Adipose tissue (tissue), 3 donors: ENCODE data around the gene NEUROD2. TPM values are rescaled to one million over a fixed set of nuclear protein-coding genes. Genes with fewer than 3 reads are reported as not detected.

ENCODE experiments used
- H3K27ac ChIP-seq: one replicate; pipeline ENCODE4 v1.5.1; 2013; ENCODE audit warnings: low read depth, low read length
- WGBS, 3 donors: extraction: QIAGEN DNeasy Blood & Tissue Kit; methylation state at CpG; one replicate each; pipeline ENCODE4 v1.1.7; 2013; 5-methylcytosine and 5-hydroxymethylcytosine counted together
- polyA plus RNA-seq, 3 donors: library from polyadenylated mRNA; stranded (reverse); fragments of 200-250 nt; gene quantifications; one replicate each; pipeline ENCODE4 v1.2.3, GENCODE V29; 2013
- donor health status: healthy with polysubstance abuse.
- donor health status: Bipolar disorder and iron deficiency.
- donor health status: healthy.

NEUROD2 gene
- polyA plus RNA-seq, 3 donors, result 0.01 to 0.22 TPM; not detected in 1

DNA sequence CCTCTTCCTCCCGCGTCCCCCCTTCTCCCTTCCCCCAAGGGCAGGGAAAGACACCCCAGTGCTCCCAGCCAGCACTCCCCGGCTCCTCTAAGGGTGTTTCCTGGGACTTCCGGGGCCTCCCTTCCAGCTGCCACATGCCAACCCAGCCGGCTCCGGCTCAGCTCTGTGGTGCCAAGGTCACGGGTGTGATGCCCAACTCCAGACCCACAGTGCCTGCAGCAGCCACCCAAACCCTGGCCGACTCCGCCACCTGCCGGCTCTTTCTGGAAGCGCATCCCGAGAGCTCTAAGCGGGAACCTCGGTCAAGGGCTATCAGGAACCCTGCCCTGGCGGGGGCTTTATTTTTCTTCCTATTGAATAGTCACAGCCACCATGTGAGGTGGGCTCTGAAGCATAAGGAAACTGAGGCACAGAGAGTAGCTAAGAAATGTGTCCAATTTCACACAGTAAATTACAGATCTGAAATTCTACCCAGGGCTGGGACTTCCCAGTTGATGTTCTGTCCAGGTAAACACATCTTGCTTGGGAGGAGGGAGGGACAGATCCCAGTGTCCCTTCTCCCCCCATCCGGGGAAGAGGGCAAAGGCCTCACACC, 15.7 kb upstream of the NEUROD2 start:
- WGBS, 3 donors, result 2 to 6% (median 5%) methylated on average over 13 to 16 of the region's 16 CpGs
- no peak overlapping the region for H3K27ac ChIP-seq

DNA sequence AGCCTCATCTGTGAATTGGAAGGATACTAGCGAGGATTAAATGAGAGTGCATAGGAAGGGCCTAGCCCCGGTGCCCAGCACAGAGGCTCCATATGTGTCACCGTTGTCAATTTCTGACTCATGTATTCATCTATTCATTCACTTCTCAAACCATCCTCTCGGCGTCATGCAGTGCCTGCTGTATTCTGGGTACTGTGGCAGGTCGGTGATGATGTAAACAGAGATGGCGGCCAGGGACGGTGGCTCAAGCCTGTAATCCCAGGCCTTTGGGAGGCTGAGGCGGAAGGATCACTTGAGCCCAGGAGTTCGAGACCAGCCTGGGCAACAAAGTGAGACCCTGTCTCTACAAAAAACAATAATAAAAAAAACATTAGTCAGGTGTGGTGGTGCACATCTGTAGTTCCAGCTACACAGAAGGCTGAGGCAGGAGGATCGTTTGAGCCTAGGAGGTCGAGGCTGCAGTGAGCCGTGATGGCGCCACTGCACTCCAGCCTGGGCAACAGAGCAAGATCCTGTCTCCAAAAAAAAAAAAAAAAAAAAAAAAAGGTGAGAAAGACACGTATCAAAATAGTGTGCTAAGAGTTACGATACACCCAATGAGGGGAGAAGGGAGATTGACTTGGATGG, 14.8 kb upstream of the NEUROD2 start:
- WGBS, 3 donors, result 52 to 58% (median 57%) methylated on average over 16 of the region's 16 CpGs
- H3K27ac ChIP-seq, result no peak overlapping the region

DNA sequence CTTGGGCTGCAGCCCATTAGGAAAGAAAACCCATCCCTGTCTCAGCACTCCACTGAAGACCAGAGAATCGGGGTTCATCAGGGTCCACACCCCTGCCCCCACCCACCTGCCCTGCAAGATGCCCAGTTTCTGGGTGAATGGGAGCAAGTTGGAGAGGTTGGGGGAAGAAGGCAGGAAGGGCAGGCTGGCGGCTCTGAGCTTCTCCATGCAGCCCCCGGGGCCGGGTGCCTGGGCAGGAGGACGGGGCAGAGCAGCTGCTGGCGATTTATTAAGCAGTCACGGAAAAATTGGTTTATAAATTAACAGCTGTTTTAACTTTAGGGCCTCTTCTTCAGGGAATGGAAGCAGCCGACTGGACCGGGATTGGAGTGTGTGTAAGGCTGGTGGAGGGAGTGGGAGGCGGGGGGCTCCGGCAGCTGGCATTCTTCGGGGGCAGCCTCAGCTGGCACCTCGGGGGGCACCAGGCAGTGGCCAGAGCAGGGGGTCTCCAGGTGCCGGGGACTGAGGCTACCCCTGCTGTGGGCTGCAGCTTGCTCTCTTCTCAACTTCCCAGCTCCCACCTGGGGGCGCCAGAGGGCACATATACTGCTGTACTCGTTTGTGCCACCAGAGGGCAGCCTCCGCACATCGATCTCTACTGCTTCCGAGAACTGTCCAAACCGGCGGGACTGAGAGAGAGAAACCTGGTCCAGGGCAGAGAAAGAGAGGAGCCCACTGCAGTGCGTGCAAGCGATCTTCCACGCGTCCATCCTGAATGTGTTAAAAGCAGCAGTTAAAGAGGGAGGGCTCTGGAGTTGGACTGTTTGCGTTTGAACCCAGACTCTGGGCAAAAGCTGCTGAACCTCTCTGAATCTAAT, 14.0 kb upstream of the NEUROD2 start:
- H3K27ac ChIP-seq, result no peak overlapping the region
- WGBS, 3 donors, result 10 to 11% (median 10%) methylated on average over 26 of the region's 26 CpGs

DNA sequence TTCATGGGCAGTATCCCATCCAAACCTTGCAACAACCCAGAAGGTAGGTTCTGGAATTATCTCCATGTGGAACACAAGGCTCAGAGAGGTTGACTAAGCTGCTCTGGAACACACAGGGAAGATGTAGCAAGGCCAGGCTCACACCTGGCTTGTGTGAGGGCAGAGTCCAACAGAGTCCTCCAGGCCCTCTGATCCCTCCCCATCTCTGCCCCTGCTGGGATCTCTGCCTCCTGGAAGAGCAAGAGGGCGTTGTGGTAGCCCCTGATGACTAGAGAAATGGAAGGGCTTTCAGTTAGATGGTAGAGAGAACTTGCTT, 12.0 kb upstream of the NEUROD2 start:
- WGBS, 3 donors, result 38 to 61% (median 58%) methylated on average over 1 of the region's 1 CpG
- no peak overlapping the region for H3K27ac ChIP-seq

DNA sequence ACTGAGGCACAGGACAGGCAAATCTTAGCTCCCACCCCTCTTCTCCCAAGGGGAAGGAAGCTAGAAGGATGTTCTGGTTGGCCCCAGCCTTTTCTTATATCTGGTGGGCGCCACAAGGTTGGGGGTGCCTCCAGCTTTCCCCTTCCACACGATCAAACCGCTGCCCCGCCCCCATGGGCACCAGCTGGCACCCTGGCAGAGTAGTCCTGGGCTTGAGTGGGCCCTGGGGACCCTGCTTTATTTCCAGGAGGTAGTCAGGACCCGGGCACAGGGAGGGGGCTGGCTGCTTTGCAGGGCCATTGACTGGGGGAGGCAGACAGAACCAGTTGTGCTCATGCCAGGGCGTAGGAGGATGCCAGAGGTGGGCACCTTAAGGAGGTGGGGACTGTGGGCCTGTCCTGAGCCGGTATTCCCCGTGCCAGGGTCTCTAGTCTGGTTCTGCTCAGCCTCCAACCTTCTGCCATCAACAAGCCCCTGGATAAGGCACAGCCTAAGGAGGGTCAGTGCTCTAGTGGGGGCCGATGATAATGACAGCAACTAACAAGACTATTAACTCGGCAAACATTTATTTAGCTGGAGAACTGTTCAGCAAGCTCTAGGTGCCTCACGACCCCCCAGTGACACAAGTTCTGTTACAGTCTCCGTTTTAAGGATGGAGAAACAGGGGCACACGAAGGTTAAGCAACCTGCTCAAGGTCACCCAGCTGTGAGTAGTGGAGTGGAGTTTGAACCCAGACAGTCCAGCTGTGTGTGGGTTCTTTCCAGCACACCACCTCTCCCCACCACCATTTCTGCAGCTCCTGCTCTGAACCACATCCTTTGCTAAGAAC, 11.5 kb upstream of the NEUROD2 start:
- H3K27ac ChIP-seq, result no peak overlapping the region
- WGBS, 3 donors, result 51 to 55% (median 53%) methylated on average over 11 to 13 of the region's 13 CpGs

DNA sequence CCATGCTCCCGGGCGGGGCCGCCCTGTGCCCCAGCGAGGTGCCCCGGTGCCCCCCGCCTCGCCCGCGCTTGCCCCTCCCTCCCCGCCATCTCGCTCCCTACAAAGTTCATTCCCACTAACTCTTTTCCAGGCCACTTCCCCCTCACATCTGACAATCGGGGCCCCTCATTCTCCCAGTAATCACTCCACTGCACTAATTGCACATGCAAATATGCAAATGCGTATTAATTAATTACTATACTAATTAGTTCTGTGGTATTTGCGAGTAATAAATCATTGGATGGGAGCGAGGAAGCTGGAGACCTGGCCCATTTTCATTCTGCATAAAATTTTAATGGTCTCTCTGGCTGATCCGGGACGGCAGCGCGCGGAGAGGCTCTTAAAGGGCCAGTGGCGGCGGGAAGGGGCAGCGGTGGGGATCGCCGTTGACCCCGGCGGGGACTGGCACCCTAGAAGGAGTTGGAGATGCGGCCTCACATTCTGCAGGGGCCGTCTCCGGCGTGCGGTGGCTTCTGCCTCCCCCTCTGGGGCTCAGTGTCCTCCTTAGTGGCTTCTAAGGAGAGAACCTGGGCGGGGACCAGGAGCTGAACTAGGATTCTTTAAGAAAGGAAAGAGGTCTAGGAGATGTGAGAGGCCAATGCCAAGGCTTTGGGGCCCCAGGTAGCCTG, 10.7 kb upstream of the NEUROD2 start:
- H3K27ac ChIP-seq, result no peak overlapping the region
- 2 to 5% (median 4%) methylated on average over 30 to 33 of the region's 33 CpGs for WGBS, 3 donors

DNA sequence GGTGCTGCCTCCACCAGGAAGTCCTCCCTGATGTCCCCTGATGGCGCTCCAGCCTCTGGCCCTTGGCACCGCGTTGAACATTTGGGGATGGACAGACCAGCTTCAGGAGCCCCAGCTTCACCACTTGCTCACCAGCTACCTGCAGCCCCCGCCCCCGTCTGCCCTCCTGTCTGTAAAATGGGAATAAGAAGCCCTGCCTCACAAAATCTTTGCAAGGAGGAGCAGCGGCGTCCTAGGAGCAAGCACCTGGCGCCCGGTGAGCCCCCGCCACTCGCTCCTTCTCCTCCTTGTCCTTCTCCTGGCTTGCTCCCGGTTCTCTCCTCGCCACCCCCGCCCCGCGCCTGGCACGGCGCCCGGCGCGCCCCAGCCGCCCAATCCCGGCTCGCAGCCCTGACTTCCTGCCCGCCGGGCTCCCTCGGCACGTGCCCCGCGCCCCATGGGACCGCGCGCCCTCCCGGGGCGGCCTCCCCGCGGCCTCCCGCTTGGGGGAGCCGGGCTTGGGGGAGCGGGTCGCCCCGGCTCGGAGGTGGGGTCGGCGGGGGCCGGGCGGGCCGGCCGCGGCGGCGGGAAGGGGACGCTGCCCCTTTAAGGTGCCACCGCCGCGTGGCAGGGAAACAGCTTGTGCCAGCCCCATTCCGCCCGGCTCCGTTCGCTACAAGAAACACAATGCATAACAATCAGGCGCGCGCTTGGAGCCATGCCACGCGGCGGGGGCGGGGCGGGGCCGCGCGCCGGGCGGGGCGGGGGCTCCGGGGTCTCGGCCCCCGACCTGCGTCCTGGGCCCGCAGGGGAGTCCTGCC, 9.9 kb upstream of the NEUROD2 start:
- no peak overlapping the region for H3K27ac ChIP-seq
- WGBS, 3 donors, result 1 to 2% (median 1%) methylated on average over 69 to 79 of the region's 79 CpGs

DNA sequence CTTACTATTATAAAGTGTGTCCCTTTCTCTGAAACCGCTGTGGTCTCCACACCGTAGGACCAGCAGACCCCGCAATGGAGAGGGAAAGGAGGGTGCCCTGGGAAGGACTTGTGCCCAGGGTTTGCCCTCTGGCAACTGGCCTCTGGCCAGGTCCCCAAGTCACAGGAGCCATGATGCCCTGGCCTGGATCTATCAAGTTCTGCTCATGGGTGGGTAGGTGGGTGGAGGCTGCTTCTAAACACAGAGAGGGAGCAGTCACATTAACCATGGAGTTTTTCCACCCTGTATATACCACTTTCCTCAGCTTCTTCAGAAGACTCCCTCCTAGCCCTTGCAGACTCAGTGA, 9.4 kb upstream of the NEUROD2 start:
- no peak overlapping the region for H3K27ac ChIP-seq
- 87 to 89% (median 88%) methylated on average over 3 of the region's 3 CpGs for WGBS, 3 donors

DNA sequence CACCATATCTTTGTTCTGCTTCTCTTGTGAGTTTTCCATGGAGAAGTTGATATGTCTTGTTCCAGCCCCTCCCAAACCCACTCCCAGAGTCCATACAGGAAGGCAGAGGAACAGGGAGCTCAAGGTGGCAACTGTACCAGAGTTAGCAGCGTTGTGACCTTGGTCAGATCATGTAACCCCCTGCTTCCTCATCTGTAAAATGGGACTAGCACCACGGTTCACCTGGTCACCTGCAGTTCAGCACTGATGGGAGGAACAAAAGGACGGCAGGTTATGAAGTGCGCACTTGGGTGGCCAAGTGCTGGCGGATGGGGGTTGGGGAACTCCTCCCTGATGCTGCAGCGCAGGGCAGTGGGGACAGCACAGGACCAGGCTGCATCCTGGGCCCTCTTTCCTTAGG, 7.7 kb upstream of the NEUROD2 start:
- no peak overlapping the region for H3K27ac ChIP-seq
- 51 to 62% (median 58%) methylated on average over 6 of the region's 6 CpGs for WGBS, 3 donors

DNA sequence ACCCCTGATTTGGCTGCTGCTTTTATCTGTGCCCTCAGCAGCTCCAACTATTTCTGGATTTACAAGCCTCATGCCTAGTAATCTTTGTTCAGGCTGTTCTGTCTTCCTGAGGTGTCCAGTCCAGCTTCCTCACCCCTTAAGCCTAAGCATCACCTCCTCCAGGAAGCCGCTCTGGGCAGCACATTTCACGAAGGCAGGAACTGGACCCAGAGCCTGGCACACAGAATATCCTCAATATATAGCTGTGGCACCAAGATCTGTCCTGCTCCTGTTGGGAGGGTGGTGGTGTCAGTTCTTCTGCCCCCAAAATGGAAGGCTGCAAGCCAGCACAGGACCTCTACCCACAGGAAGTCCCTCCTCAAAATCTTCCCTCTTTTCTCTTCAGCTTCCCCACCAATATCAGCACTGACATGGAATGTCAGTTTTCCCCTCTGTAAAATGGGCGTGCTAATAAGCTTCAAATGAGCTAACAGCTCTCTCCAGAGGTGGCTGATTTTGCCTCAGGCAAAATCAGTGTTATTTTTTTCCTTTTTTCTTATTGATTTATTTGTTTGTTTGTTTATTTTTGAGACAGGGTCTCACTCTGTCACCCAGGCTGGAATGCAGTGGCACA, 6.9 kb upstream of the NEUROD2 start:
- H3K27ac ChIP-seq, result no peak overlapping the region
- 81 to 90% (median 87%) methylated on average over 3 of the region's 3 CpGs for WGBS, 3 donors

DNA sequence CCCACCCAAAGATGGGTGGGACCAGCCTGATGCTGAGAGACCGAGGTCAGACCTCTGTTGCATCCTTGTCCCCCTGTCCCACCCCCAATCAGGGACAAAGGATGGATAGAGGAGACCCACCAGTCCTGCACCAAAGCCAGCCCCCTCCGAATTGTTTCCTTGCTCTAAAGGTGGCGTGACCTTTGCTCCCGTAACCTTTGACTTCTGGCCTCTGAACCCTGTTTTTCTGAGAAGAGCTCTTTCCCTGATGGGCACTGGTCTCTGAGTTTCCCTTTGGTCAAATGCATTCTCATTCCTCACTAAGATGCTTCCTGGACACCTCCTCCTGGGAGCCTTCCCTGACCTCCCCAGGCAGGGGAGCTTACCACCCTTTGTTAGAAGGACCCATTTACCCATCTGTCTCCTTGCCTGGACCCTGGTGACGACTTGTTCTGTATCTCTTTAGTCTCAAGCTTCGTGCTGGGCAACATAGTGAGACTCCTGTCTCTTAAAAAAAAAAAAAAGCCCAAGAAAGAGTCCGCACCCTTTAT, 5.3 kb upstream of the NEUROD2 start:
- 65 to 74% (median 71%) methylated on average over 7 of the region's 7 CpGs for WGBS, 3 donors
- no peak overlapping the region for H3K27ac ChIP-seq

DNA sequence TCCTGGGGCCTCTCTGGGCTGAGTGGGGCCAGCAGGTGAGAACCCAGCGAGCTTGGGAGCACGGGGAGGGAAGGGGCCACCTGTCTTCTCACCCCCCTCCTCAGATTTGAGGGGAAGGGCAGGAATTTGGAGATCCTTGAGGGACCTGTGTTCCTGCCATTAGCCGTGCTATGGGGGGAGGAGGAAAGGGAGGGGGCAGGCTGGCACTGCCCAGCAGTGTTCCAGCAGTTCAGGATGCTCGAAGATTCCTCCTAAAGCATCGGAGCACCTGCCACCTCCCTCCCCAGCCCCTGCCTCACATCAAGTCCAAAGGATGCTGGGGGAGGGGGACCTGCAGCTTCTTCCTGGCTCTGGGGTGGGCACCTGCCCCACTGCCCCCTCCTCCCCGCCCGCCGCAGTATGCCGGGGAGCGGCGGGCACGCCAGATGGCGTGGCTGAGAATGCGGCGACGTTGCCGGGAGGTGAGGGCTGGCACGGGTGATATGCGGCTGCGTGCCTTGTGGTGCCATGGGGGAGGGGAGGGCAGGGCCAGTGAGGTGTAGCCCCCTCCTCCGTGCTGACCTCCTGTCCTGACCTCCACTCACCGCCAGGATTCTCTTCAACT, 4.7 kb upstream of the NEUROD2 start:
- 71 to 75% (median 72%) methylated on average over 14 to 22 of the region's 22 CpGs for WGBS, 3 donors
- H3K27ac ChIP-seq, result no peak overlapping the region

DNA sequence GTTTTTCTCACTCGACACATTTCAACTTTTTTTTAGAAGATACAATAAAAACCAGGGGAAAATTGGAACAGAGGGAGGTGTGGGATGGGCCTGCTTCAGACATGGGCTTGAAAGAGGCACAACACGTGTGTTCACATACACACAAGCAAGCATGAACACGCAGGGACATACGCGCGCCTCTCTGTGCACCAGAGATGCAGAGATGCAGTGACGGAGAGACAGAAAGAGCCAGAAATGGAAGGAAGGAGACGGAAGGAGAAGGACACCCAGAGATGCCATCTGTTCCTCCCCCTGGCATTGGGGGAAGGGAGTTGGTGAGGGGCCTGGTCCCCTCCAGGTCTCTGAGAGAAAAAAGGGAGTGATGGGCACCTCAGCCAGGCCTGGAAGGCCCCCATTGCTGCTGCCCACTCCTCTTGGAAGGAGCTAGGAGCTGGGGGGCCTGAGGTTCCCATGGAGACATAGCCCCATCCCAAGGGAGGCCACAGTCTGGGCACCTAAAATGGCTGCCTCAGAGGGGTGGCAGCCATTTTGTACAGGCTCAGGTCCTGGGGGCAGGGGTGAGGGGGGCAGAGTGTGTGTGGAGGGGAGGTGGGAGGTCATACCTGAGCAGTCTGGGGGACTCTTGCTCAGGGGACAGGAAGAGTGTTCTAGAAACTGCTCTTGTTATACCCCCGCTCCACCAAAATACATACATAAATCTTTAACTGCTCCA, 3.8 kb upstream of the NEUROD2 start:
- whole genome bisulfite sequencing, 3 donors, result 87 to 89% (median 87%) methylated on average over 9 of the region's 9 CpGs
- no peak overlapping the region for H3K27ac ChIP-seq

DNA sequence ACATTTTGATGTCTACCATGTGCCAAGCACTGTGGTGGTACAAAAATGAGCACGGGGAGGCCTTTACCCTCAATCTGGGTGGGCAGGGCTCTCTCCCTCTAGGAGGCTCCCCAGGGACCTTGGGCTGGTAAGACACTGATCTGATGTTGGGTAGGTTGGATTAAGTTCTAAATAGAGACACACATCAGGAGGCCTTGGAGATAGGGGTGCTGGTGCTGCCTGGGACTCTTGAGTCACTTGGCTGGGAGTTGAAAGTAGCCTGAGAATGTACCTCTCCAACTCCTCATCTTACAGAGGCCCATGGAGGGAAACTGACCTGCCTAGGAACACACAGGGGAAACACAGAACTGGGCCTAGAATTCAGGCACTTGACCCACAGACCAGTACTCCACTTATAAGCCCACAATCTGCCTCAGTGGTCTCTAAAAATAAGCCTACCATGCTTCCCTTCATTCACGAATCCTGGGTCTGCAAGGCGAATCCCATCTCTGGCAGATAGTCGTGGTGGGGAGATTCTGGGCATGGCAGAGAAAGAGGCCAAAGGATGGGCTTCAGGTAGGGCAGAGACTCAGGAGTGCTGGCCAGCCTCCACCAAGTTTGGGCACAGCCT, 1.8 kb upstream of the NEUROD2 start:
- 84 to 91% (median 90%) methylated on average over 4 of the region's 4 CpGs for WGBS, 3 donors
- H3K27ac ChIP-seq, result no peak overlapping the region

DNA sequence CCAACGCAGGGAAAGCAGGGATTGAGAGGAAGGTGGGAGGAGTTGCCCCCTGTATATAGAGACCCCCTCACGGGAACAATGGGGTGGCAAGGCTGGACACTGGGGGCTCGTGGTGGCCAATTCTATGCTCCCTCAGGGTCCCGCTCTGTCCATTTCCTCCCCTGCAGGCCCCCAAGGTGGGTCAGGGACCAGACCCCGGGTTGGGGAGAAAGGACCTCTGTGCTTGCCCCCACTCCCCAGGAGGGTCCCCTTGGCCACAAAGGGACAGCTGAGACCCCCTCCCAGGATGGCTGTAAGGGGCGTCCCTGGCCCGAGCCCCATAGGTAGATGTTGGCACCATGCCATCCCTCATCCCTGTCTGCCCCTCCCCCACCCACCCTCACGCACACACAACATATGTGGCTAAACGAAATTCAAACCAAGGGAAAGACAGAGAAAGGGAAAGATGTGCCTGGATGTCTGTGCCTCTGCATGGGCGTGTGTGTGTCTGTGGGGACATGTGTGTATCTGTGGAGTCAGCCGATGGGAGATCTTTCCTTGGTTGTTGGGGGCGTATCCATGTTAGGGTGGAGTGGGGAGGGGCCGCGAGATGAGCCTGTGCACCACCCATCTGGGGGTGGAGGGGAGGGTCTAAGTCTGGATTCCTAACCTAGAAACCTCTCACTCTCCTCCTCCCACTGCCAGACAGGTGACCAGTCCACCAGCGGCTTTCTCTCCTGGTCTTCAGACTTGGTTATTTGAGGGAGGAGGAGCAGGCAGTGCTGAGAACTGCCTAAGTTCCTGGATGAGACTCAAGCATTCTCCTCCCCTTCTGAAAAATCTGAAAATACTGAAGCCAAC, 642 bp upstream of the NEUROD2 start:
- no peak overlapping the region for H3K27ac ChIP-seq
- WGBS, 3 donors, result 12 to 21% (median 15%) methylated on average over 15 of the region's 15 CpGs
